Sigmoid colon (tissue), 7 donors: ENCODE measurements around the gene GGACT. TPM values are rescaled to one million over a fixed set of nuclear protein-coding genes. Genes with fewer than 3 reads are reported as not detected.

Experiments used
- DNase-seq: peaks from one replicate; pipeline ENCODE4 v3.0.0-alpha.2; 2019
- H3K27ac ChIP-seq, 4 donors: fragments of 200-600 bp; sonication (generic); one replicate each; pipeline ENCODE4 v1.5.1; 2016 to 2019; ENCODE audit warnings: mild to moderate bottlenecking in 1 of 4
- H3K27me3 ChIP-seq, 3 donors: fragments of 200-600 bp; sonication (generic); one replicate each; pipeline ENCODE4 v1.5.1; 2019; ENCODE audit warnings: mild to moderate bottlenecking in 1 of 3
- H3K36me3 ChIP-seq, 4 donors: fragments of 200-600 bp; sonication (generic); one replicate each; pipeline ENCODE4 v1.5.1; 2016 to 2019
- H3K4me1 ChIP-seq, 4 donors: fragments of 200-600 bp; sonication (generic); one replicate each; pipeline ENCODE4 v1.5.1; 2017 to 2019
- H3K4me3 ChIP-seq, 4 donors: fragments of 200-600 bp; sonication (generic); one replicate each; pipeline ENCODE4 v1.5.1; 2017 to 2019; ENCODE audit warnings: mild to moderate bottlenecking in 2 of 4, moderate library complexity in 1 of 4
- H3K9me3 ChIP-seq, 4 donors: fragments of 200-600 bp in 3 of 4; sonication (generic) in 3 of 4; one replicate each; pipeline versions ENCODE4 v1.5.1 to v1.6.1; 2013 to 2019
- CTCF ChIP-seq, 4 experiments: fragments of 450-650 bp in 3 of 4; fragments of 200-600 bp in 1 of 4; IDR thresholded peaks; one replicate each; pipeline ENCODE4 v1.5.1; 2016 to 2019; ENCODE audit warnings: antibody characterized with exemption in 4 of 4, mild to moderate bottlenecking in 3 of 4, moderate library complexity in 2 of 4
- EP300 ChIP-seq, 4 donors: sonication (generic); formaldehyde crosslinking; IDR thresholded peaks; one replicate each; pipeline ENCODE4 v1.6.1; 2017; ENCODE audit warnings: antibody characterized with exemption in 4 of 4
- POLR2A ChIP-seq, 2 donors: fragments of 450-650 bp; IDR thresholded peaks; one replicate each; pipeline ENCODE4 v1.6.1; 2016; ENCODE audit warnings: antibody characterized with exemption in 2 of 2, mild to moderate bottlenecking in 2 of 2, moderate library complexity in 2 of 2
- POLR2AphosphoS5 ChIP-seq, 4 donors: sonication (generic); formaldehyde crosslinking; IDR thresholded peaks; one replicate each; pipeline ENCODE4 v1.6.1; 2017; ENCODE audit warnings: antibody characterized with exemption in 4 of 4
- WGBS, 2 donors: extraction: QIAGEN DNeasy Blood & Tissue Kit; methylation state at CpG; one replicate each; pipeline ENCODE4 v1.1.7; 2013; 5-methylcytosine and 5-hydroxymethylcytosine counted together
- intact Hi-C: fragments of 100-400 bp; cut with DNase I; formaldehyde crosslinking; loops from one replicate; pipeline ENCODE4 v1.15.1; 2023
- polyA plus RNA-seq, 3 donors: library from polyadenylated mRNA; stranded (reverse); fragments of 200-250 nt; gene quantifications; one replicate each; pipeline ENCODE4 v1.2.3, GENCODE V29; 2013
- total RNA-seq, 4 donors: library from RNA; depleted of rRNA; stranded (reverse); fragments of >200 nt; gene quantifications; one replicate each; pipeline ENCODE4 v1.1.0, GENCODE V29; 2016
- donor health status: healthy with polysubstance abuse.
- donor health status: Bipolar disorder and iron deficiency.
- donor health status: healthy.

Gene GGACT
- total and polyA plus RNA-seq, 7 donors, result 0.99 to 3.0 (median 2.2) TPM

- intact Hi-C loops, result no loop called here
- Histone ChIP-seq H3K4me3 (no peak overlapping the region), H3K36me3 (no peaks in the 10 kb centered on the region), H3K27ac (no peak overlapping the region), H3K4me1 (peaks cover 0 to 9% (median 0%) of the 10 kb centered on the region in 4 donors), H3K9me3 (no peaks in the 10 kb centered on the region), H3K27me3 (no peaks in the 10 kb centered on the region)
- TF ChIP-seq CTCF (IDR thresholded peaks at IDR 0.05) (no peak), EP300 (IDR thresholded peaks at IDR 0.05) (no peak)
- DNase-seq, result no peak
- 17 to 55% methylated on average over 13 of the region's 13 CpGs for WGBS, 2 donors
Measured at GRCh38 chr13:100517728-100518127, 70.9 kb downstream of the GGACT start.

GRCh38 chr13:100517135-100517534 is 71.5 kb downstream of the GGACT start:
- Histone ChIP-seq H3K27me3 (no peaks in the 10 kb centered on the region), H3K36me3 (no peaks in the 10 kb centered on the region), H3K27ac (no peak overlapping the region), H3K9me3 (no peaks in the 10 kb centered on the region), H3K4me1 (peaks cover 0 to 9% (median 0%) of the 10 kb centered on the region in 4 donors), H3K4me3 (no peak overlapping the region)
- no peak for DNase-seq
- TF ChIP-seq EP300 (IDR thresholded peaks at IDR 0.05) (no peak), POLR2A (IDR thresholded peaks at IDR 0.05) (no peak), POLR2AphosphoS5 (IDR thresholded peaks at IDR 0.05) (no peak), CTCF (IDR thresholded peaks at IDR 0.05) (no peak)
- 20 to 75% methylated on average over 9 of the region's 9 CpGs for WGBS, 2 donors
- intact Hi-C loops, result no loop called here

- Histone ChIP-seq H3K27ac (no peak overlapping the region), H3K36me3 (no peaks in the 10 kb centered on the region), H3K4me1 (peaks cover 0 to 9% (median 0%) of the 10 kb centered on the region in 4 donors), H3K4me3 (no peak overlapping the region), H3K9me3 (no peaks in the 10 kb centered on the region), H3K27me3 (no peaks in the 10 kb centered on the region)
- no peak for DNase-seq
- 84 to 86% methylated on average over 20 of the region's 20 CpGs for WGBS, 2 donors
- TF ChIP-seq POLR2A (IDR thresholded peaks at IDR 0.05) (no peak), POLR2AphosphoS5 (IDR thresholded peaks at IDR 0.05) (no peak), EP300 (IDR thresholded peaks at IDR 0.05) (no peak), CTCF (IDR thresholded peaks at IDR 0.05) (no peak)
- intact Hi-C loops, result loop anchor here (2.0 kb wide), 1 partner anchor 859 kb away; no protein-coding TSS in a partner anchor
Measured at GRCh38 chr13:100515410-100515800, 73.2 kb downstream of the GGACT start.

GRCh38 chr13:100514788-100515409 is 73.7 kb downstream of the GGACT start:
- no peak for TF ChIP-seq EP300 (IDR thresholded peaks at IDR 0.05)
- TF ChIP-seq POLR2AphosphoS5 (IDR thresholded peaks at IDR 0.05), result no peak
- peak; percentile 47 to 92 (median 76) for TF ChIP-seq CTCF (IDR thresholded peaks at IDR 0.05)
- Histone ChIP-seq H3K4me3 (no peak overlapping the region), H3K27me3 (no peaks in the 10 kb centered on the region), H3K9me3 (no peaks in the 10 kb centered on the region), H3K36me3 (no peaks in the 10 kb centered on the region), H3K27ac (no peak overlapping the region), H3K4me1 (peaks cover 0 to 9% (median 0%) of the 10 kb centered on the region in 4 donors)
- intact Hi-C loops, result loop anchor here (1.0 to 2.0 kb wide), 2 partner anchors 599 to 858 kb away; no protein-coding TSS in a partner anchor
- WGBS, 2 donors, result 2 to 3% methylated on average over 5 of the region's 5 CpGs
- DNase-seq, result peak; percentile 87
